A549 (cell line): Measurements from ENCODE around the gene XPO6. TPM values are rescaled to one million over a fixed set of nuclear protein-coding genes. Genes with fewer than 3 reads are reported as not detected.
A peak's percentile ranks its signal among the peaks of the same experiment; 100 is the strongest.

Source experiments
- ATAC-seq, 2 experiments: fragments of 200-7000 bp in 1 of 2; fragments of >200 bp in 1 of 2; cut with Nextera tagmentation in 1 of 2; cut with Tn5 transposase in 1 of 2; 3 replicates each; pipeline versions ENCODE4 v1.8.0 to v1.9.1; 2018 to 2020; ENCODE audit warnings: mild to moderate bottlenecking in 1 of 2, moderate library complexity in 1 of 2
- CTCF ChIA-PET: fragments of 300-600 bp; sonication (Branson Sonifier 250); formaldehyde crosslinking; extraction: SDS; loops from one replicate; lab custom pipeline; 2021; ENCODE audit warnings: antibody characterized with exemption, inconsistent platforms; lab: Yijun Ruan, JAX
- POLR2A ChIA-PET: fragments of 350-600 bp; formaldehyde crosslinking; extraction: SDS; loops from one replicate; lab custom pipeline; 2021; ENCODE audit warnings: antibody characterized with exemption, inconsistent platforms; lab: Yijun Ruan, JAX
- DNase-seq, 2 experiments: peaks; one replicate each; pipeline versions ENCODE4 v3.0.0 to v3.0.0-alpha.2; 2011 to 2016; ENCODE audit warnings: low read depth in 1 of 2, low spot score in 1 of 2
- FAIRE-seq: peaks from 2 replicates; lab custom pipeline; 2011; peaks lifted over from hg19 to GRCh38; lab: Jason Lieb, UNC
- H3K27ac ChIP-seq, 2 experiments: fragments of >200 bp; sonication (Bioruptor Twin); formaldehyde crosslinking; 3 replicates each; pipeline ENCODE4 v1.5.1; 2016 to 2017
- H3K4me1 ChIP-seq: fragments of >200 bp; sonication (Bioruptor Twin); formaldehyde crosslinking; 3 replicates; pipeline ENCODE4 v1.6.1; 2016
- H3K4me2 ChIP-seq: fragments of >200 bp; sonication (Bioruptor Twin); formaldehyde crosslinking; 3 replicates; pipeline ENCODE4 v1.6.1; 2016
- H3K4me3 ChIP-seq: fragments of >200 bp; sonication (Bioruptor Twin); formaldehyde crosslinking; 3 replicates; pipeline ENCODE4 v1.5.1; 2016
- H3K9me3 ChIP-seq: fragments of >200 bp; sonication (Bioruptor Twin); formaldehyde crosslinking; 3 replicates; pipeline ENCODE4 v1.6.1; 2016
- CBX8 ChIP-seq: fragments of 200-600 bp; sonication (generic); IDR thresholded peaks from 2 replicates; pipeline ENCODE4 v1.6.1; 2016
- CHD2 ChIP-seq: fragments of 150-350 bp; IDR thresholded peaks from 2 replicates; pipeline ENCODE4 v1.6.1; 2014; ENCODE audit warnings: low read length; ENCODE audit not compliant: partially characterized antibody
- EHMT2 ChIP-seq: fragments of 200-600 bp; sonication (generic); IDR thresholded peaks from 2 replicates; pipeline ENCODE4 v1.6.1; 2016; ENCODE audit warnings: antibody characterized with exemption, low read depth, mild to moderate bottlenecking, moderate library complexity
- EP300 ChIP-seq, 2 experiments: fragments of >200 bp; sonication (Bioruptor Twin); formaldehyde crosslinking; IDR thresholded peaks; 2 replicates in 1 of 2; 3 replicates in 1 of 2; pipeline ENCODE4 v1.6.1; 2016 to 2017
- FOSB ChIP-seq: fragments of 250-450 bp; sonication (Bioruptor Pico); IDR thresholded peaks from 2 replicates; pipeline ENCODE4 v1.5.0; 2020; ENCODE audit warnings: mild to moderate bottlenecking, moderate library complexity
- FOSL2 ChIP-seq, 2 experiments: fragments of 450-650 bp in 1 of 2; fragments of >200 bp in 1 of 2; sonication (Bioruptor Twin) in 1 of 2; formaldehyde crosslinking; IDR thresholded peaks; 2 replicates each; pipeline versions ENCODE4 v1.5.0 to v1.6.1; 2016 to 2020; ENCODE audit warnings: mild to moderate bottlenecking in 1 of 2, moderate library complexity in 1 of 2
- FOXS1 ChIP-seq: fragments of 250-450 bp; sonication (Bioruptor Pico); IDR thresholded peaks from 2 replicates; pipeline ENCODE4 v1.5.0; 2020; ENCODE audit warnings: mild to moderate bottlenecking, moderate library complexity
- HDAC2 ChIP-seq: fragments of 200-600 bp; sonication (generic); IDR thresholded peaks from 2 replicates; pipeline ENCODE4 v1.6.1; 2016
- HOXA7 ChIP-seq: fragments of 250-450 bp; sonication (Bioruptor Pico); IDR thresholded peaks from 2 replicates; pipeline ENCODE4 v1.5.0; 2020; ENCODE audit warnings: mild to moderate bottlenecking, moderate library complexity
- HOXB13 ChIP-seq: fragments of 250-450 bp; sonication (Bioruptor Pico); IDR thresholded peaks from 2 replicates; pipeline ENCODE4 v1.5.0; 2020; ENCODE audit warnings: low read depth, mild to moderate bottlenecking, moderate library complexity
- JUN ChIP-seq, 2 experiments: fragments of >200 bp; sonication (Bioruptor Twin); formaldehyde crosslinking; IDR thresholded peaks; 2 replicates in 1 of 2; 3 replicates in 1 of 2; pipeline ENCODE4 v1.6.1; 2016 to 2017
- KDM5A ChIP-seq: fragments of 200-600 bp; sonication (generic); IDR thresholded peaks from 2 replicates; pipeline ENCODE4 v1.6.1; 2016; ENCODE audit warnings: antibody characterized with exemption, mild to moderate bottlenecking
- MYC ChIP-seq: IDR thresholded peaks from 2 replicates; pipeline ENCODE4 v1.6.1; 2012; ENCODE audit warnings: mild to moderate bottlenecking, inconsistent platforms, low read length, improper control_type of control experiment, borderline replicate concordance
- NFE2L2 ChIP-seq: fragments of 150-350 bp; conservative IDR thresholded peaks from 2 replicates; pipeline ENCODE4 v1.6.1; 2014; ENCODE audit warnings: low read length
- NPAS2 ChIP-seq: fragments of 250-450 bp; sonication (Bioruptor Pico); IDR thresholded peaks from 2 replicates; pipeline ENCODE4 v1.8.0; 2022; ENCODE audit warnings: mild to moderate bottlenecking, moderate library complexity, borderline replicate concordance
- PHF8 ChIP-seq: fragments of 200-600 bp; sonication (generic); IDR thresholded peaks from 2 replicates; pipeline ENCODE4 v1.6.1; 2016; ENCODE audit warnings: low read depth, mild to moderate bottlenecking, antibody characterized with exemption, moderate library complexity, borderline replicate concordance
- POLR2A ChIP-seq: IDR thresholded peaks from 2 replicates; pipeline ENCODE4 v1.6.1; 2012; ENCODE audit warnings: mild to moderate bottlenecking, low read length
- RAD21 ChIP-seq, 2 experiments: fragments of >200 bp in 1 of 2; sonication (Bioruptor Twin) in 1 of 2; formaldehyde crosslinking in 1 of 2; IDR thresholded peaks in 1 of 2; conservative IDR thresholded peaks in 1 of 2; 2 replicates in 1 of 2; 3 replicates in 1 of 2; pipeline ENCODE4 v1.6.1; 2012 to 2018; ENCODE audit warnings: inconsistent platforms in 1 of 2
- RARB ChIP-seq: fragments of 250-450 bp; sonication (Bioruptor Pico); IDR thresholded peaks from 2 replicates; pipeline ENCODE4 v1.8.0; 2021; ENCODE audit warnings: mild to moderate bottlenecking, moderate library complexity
- RCOR1 ChIP-seq: fragments of 150-350 bp; IDR thresholded peaks from 2 replicates; pipeline ENCODE4 v1.6.1; 2014; ENCODE audit warnings: antibody characterized with exemption, low read length, low read depth
- SMC3 ChIP-seq: fragments of >200 bp; sonication (Bioruptor Twin); formaldehyde crosslinking; IDR thresholded peaks from 3 replicates; pipeline ENCODE4 v1.6.1; 2018; ENCODE audit warnings: inconsistent platforms
- TFCP2L1 ChIP-seq: fragments of 250-450 bp; sonication (Bioruptor Pico); IDR thresholded peaks from 2 replicates; pipeline ENCODE4 v1.5.0; 2021; ENCODE audit warnings: mild to moderate bottlenecking
- ZSCAN20 ChIP-seq: fragments of 250-450 bp; sonication (Bioruptor Pico); IDR thresholded peaks from 2 replicates; pipeline ENCODE4 v1.8.0; 2022; ENCODE audit warnings: mild to moderate bottlenecking, moderate library complexity
- WGBS: methylation state at CpG from one replicate; pipeline ENCODE4 v1.1.6; 2017; ENCODE audit errors: missing lambda C conversion rate; 5-methylcytosine and 5-hydroxymethylcytosine counted together
- polyA plus RNA-seq, 4 experiments: library from polyadenylated mRNA; depleted of rRNA in 3 of 4; stranded (reverse); fragments of >200 nt; fragmentation: RNase III in 1 of 4; extraction: RNeasy Plus Mini Kit Qiagen cat#74134 plus additional on column Dnase treatment in 1 of 4; gene quantifications; 2 replicates in 3 of 4; 3 replicates in 1 of 4; pipeline ENCODE4 v1.2.3, GENCODE V29; 2011 to 2017
- TF ChIP-seq, protein P1 (sequence below): IDR thresholded peaks from 2 replicates; pipeline ENCODE4 v1.6.1; 2012; ENCODE audit warnings: low read depth, borderline replicate concordance
- TF ChIP-seq, protein P2 (sequence below): IDR thresholded peaks from 2 replicates; pipeline ENCODE4 v1.6.1; 2012
- TF ChIP-seq, protein P3 (sequence below): fragments of >200 bp; sonication (Bioruptor Twin); formaldehyde crosslinking; IDR thresholded peaks from 2 replicates; pipeline ENCODE4 v1.6.1; 2016
- TF ChIP-seq, protein P4 (sequence below): fragments of >200 bp; sonication (Bioruptor Twin); formaldehyde crosslinking; IDR thresholded peaks from 3 replicates; pipeline ENCODE4 v1.6.1; 2016

XPO6 gene
- polyA plus RNA-seq, 2 of the 4 experiments (the other 2 are of a cell fraction) = 63.0 to 108 TPM

DNA sequence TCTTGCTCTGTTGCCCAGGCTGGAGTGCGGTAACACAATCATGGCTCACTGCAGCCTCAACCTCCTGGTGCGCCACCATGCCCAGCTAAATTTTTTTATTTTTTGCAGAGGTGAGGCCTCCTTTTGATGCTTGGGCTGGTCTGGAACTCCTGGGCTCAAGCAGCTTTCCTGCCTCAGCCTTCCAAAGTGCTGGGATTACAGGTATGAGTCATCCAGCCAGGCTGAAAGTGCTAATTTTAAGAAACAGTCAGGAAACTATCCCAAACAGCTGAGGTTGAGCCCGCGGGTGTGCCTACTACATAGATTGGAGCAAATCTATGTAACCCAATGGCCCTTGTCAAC lies 738 bp upstream of the XPO6 start:
- Histone ChIP-seq H3K4me1 (peaks cover 21% of the 10 kb centered on the region), H3K4me3 (peak overlapping the region; percentile 96), H3K9me3 (no peaks in the 10 kb centered on the region), H3K4me2 (peak overlapping the region; percentile 73), H3K27ac (peak overlapping the region; percentile 74 to 82)
- ChIA-PET POLR2A (interaction anchor here (0.6 to 1.1 kb wide), 3 partner anchors 8 to 341 kb away, joined by 3 to 4 read pairs (median 3); partner anchors contain the start of gene SGF29), CTCF (interaction anchor here (0.7 kb wide), 1 partner anchor 93 kb away, joined by 3 read pairs; no protein-coding TSS in a partner anchor)
- ATAC-seq (no peak), FAIRE-seq (no peak), DNase-seq (no peak)
- TF ChIP-seq HOXB13 (CRISPR knock-in tag) (no peak), TFCP2L1 (no peak), CHD2 (no peak), FOSL2 (IDR thresholded peaks at IDR 0.05) (no peak), FOSL2 (CRISPR knock-in tag; IDR thresholded peaks at IDR 0.05) (peak; percentile 77), KDM5A (no peak)
- WGBS = 93% methylated on average over 4 of the region's 4 CpGs

DNA sequence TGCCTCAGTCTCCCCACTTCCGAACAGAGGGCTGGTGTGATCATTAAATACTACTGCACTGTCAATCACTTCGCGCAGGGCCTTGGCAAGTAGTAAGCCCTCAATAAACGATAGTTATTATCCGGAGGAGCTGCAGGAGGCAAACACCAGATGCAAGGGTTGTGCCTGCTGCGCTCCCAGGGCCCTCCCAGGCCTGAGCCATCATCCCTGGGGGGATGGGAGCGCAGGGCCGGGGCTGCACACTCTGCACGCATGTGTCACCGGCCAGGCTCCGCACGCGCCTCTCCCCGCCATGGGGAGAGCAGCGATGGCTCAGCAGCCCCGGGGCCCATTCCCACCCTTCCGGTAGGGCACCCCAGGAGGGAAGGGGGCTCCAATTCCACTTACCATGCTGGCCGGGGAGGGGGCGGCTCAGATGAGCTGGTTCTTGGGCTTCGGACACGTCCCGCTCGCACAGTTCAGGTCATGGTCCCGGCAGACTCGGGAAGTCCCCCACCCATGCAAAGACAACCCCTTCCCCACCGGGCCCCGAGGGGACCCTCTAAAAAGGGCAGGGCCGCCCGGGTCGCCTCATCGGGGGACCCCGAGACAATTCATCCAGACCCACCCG lies 681 bp downstream of the XPO6 start:
- WGBS = 6% methylated on average over 6 of the region's 33 CpGs
- Histone ChIP-seq H3K4me2 (peak overlapping the region; percentile 92), H3K4me1 (peaks cover 23% of the 10 kb centered on the region), H3K27ac (peak overlapping the region; percentile 94 to 98), H3K4me3 (peak overlapping the region; percentile 96), H3K9me3 (no peaks in the 10 kb centered on the region)
- POLR2A ChIA-PET = interaction anchor here (0.5 kb wide), 1 partner anchor 19 kb away, joined by 3 read pairs; no protein-coding TSS in a partner anchor
- CTCF ChIA-PET = interaction anchor here (1.5 to 2.4 kb wide), 2 partner anchors 8 to 17 kb away, joined by 5 to 7 read pairs; no protein-coding TSS in a partner anchor
- FAIRE-seq (no peak), DNase-seq (peak; percentile 58 to 60), ATAC-seq (peak; percentile 86 to 91)
- TF ChIP-seq POLR2A (no peak; the same call in 1 of the 2 replicates), CHD2 (no peak), RARB (CRISPR knock-in tag) (no peak), NFE2L2 (no peak), MYC (peak; percentile 84; the same call in 1 of the 2 replicates), FOSL2 (IDR thresholded peaks at IDR 0.05) (no peak), FOSL2 (CRISPR knock-in tag; IDR thresholded peaks at IDR 0.05) (peak; percentile 16; the same call in 1 of the 2 replicates), FOSB (CRISPR knock-in tag) (no peak), EP300 (IDR thresholded peaks at IDR 0.05) (no peak), FOXS1 (CRISPR knock-in tag) (no peak), JUN (IDR thresholded peaks at IDR 0.05) (no peak), ZSCAN20 (CRISPR knock-in tag) (no peak), HDAC2 (no peak), RCOR1 (no peak), EHMT2 (no peak)
- TF ChIP-seq, protein P1, sequence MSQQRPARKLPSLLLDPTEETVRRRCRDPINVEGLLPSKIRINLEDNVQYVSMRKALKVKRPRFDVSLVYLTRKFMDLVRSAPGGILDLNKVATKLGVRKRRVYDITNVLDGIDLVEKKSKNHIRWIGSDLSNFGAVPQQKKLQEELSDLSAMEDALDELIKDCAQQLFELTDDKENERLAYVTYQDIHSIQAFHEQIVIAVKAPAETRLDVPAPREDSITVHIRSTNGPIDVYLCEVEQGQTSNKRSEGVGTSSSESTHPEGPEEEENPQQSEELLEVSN = peak; percentile 63; the same call in 1 of the 2 replicates
- TF ChIP-seq, protein P2, sequence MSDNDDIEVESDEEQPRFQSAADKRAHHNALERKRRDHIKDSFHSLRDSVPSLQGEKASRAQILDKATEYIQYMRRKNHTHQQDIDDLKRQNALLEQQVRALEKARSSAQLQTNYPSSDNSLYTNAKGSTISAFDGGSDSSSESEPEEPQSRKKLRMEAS = peak; percentile 93
- TF ChIP-seq, protein P3, sequence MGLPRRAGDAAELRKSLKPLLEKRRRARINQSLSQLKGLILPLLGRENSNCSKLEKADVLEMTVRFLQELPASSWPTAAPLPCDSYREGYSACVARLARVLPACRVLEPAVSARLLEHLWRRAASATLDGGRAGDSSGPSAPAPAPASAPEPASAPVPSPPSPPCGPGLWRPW = no peak

DNA sequence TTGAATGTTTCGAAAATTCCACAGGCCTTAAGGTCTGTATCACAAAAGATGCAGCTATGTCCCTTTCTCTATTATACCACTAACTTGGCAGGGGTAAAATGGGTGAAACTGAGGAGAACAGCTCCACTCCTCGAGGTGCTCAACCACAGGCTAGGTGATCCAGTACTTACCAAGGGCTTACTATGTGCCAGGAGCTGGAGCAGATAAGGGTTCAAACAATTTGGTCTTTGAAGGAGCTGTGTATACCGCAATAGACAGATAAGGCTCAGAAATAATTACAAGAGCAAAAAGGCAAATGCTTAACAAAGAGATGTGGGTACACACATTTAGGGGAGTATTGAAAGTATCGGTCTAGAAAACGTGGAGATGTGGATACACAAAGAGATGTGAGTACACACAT lies 1.5 kb downstream of the XPO6 start:
- Histone ChIP-seq H3K27ac (peak overlapping the region in 1 of 2 experiments; percentile 98; a peak in 4 of 6 replicates), H3K4me1 (peaks cover 23% of the 10 kb centered on the region), H3K9me3 (no peaks in the 10 kb centered on the region), H3K4me2 (peak overlapping the region; percentile 92), H3K4me3 (peak overlapping the region; percentile 96)
- no peak for DNase-seq
- POLR2A ChIA-PET = interaction anchor here (0.6 kb wide), 1 partner anchor 8 kb away, joined by 3 read pairs; no protein-coding TSS in a partner anchor
- FAIRE-seq = no peak
- CTCF ChIA-PET = interaction anchor here (0.6 to 2.4 kb wide), 4 partner anchors 8 to 29 kb away, joined by 3 to 7 read pairs (median 4); no protein-coding TSS in a partner anchor
- ATAC-seq = no peak
- TF ChIP-seq EP300 (IDR thresholded peaks at IDR 0.05) (no peak), CBX8 (no peak), SMC3 (no peak), HOXA7 (no peak), RAD21 (conservative IDR thresholded peaks at IDR 0.05 in 1 of 2, IDR thresholded peaks at IDR 0.05 in 1 of 2) (no peak), EHMT2 (no peak), KDM5A (no peak), HDAC2 (no peak), NPAS2 (CRISPR knock-in tag) (no peak), RCOR1 (no peak), FOSB (CRISPR knock-in tag) (no peak), PHF8 (no peak)
- TF ChIP-seq, protein P4, sequence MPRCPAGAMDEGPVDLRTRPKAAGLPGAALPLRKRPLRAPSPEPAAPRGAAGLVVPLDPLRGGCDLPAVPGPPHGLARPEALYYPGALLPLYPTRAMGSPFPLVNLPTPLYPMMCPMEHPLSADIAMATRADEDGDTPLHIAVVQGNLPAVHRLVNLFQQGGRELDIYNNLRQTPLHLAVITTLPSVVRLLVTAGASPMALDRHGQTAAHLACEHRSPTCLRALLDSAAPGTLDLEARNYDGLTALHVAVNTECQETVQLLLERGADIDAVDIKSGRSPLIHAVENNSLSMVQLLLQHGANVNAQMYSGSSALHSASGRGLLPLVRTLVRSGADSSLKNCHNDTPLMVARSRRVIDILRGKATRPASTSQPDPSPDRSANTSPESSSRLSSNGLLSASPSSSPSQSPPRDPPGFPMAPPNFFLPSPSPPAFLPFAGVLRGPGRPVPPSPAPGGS = no peak
- WGBS = 64% methylated on average over 5 of the region's 5 CpGs
